HEK293 (cell line): ENCODE data around the gene NTRK3.

Source experiments
- CTCF ChIA-PET: fragments of 350-600 bp; formaldehyde crosslinking; extraction: SDS; loops from one replicate; lab custom pipeline; 2021; ENCODE audit warnings: antibody characterized with exemption; lab: Yijun Ruan, JAX
- POLR2A ChIA-PET: fragments of 300-600 bp; formaldehyde crosslinking; extraction: SDS; loops from one replicate; lab custom pipeline; 2020; ENCODE audit warnings: antibody characterized with exemption, inconsistent platforms; lab: Yijun Ruan, JAX
- H3K27ac ChIP-seq: fragments of 200-500 bp; sonication (Bioruptor generic); 2 replicates; pipeline ENCODE4 v1.5.1; 2014; ENCODE audit warnings: low read depth, low read length, control low read depth, inconsistent platforms; ENCODE audit errors: extremely low read depth
- H3K36me3 ChIP-seq, 2 experiments: fragments of 200-500 bp in 1 of 2; sonication (Bioruptor generic) in 1 of 2; 1 replicate in 1 of 2; 2 replicates in 1 of 2; pipeline ENCODE4 v1.5.1; 2014 to 2017; ENCODE audit warnings: inconsistent platforms in 2 of 2, low read length in 2 of 2; ENCODE audit not compliant: control insufficient read depth in 2 of 2, insufficient read depth in 1 of 2
- H3K4me1 ChIP-seq: fragments of 200-500 bp; sonication (Bioruptor generic); 2 replicates; pipeline ENCODE4 v1.5.1; 2014; ENCODE audit warnings: mild to moderate bottlenecking, low read length, inconsistent platforms; ENCODE audit not compliant: control insufficient read depth, insufficient read depth
- H3K4me3 ChIP-seq: 2 replicates; pipeline ENCODE4 v1.5.1; 2011; ENCODE audit warnings: low read depth, mild to moderate bottlenecking, control low read depth, low read length, moderate library complexity
- H3K9me3 ChIP-seq: fragments of 200-500 bp; sonication (Bioruptor generic); 2 replicates; pipeline ENCODE4 v1.5.1; 2014; ENCODE audit warnings: low read depth, low read length, inconsistent platforms; ENCODE audit not compliant: control insufficient read depth, insufficient read depth
- IKZF3 ChIP-seq: fragments of 450-650 bp; IDR thresholded peaks from 2 replicates; pipeline ENCODE4 v1.5.0; 2018; ENCODE audit warnings: missing biosample characterization, mild to moderate bottlenecking, missing genetic modification characterization, moderate library complexity
- PRDM1 ChIP-seq: fragments of 450-650 bp; formaldehyde crosslinking; IDR thresholded peaks from 2 replicates; pipeline ENCODE4; 2016; ENCODE audit warnings: missing biosample characterization, missing genetic modification characterization
- SP7 ChIP-seq: fragments of 450-650 bp; formaldehyde crosslinking; IDR thresholded peaks from 2 replicates; pipeline ENCODE4 v1.5.1; 2016; ENCODE audit warnings: missing biosample characterization, missing genetic modification characterization
- ZBTB20 ChIP-seq: fragments of 450-650 bp; formaldehyde crosslinking; IDR thresholded peaks from 2 replicates; pipeline ENCODE4 v1.5.1; 2016; ENCODE audit warnings: missing biosample characterization, missing genetic modification characterization
- ZFP41 ChIP-seq: fragments of 450-650 bp; formaldehyde crosslinking; IDR thresholded peaks from 2 replicates; pipeline ENCODE4 v1.5.1; 2016; ENCODE audit warnings: missing biosample characterization, missing genetic modification characterization, borderline replicate concordance
- ZNF132 ChIP-seq: fragments of 450-650 bp; formaldehyde crosslinking; IDR thresholded peaks from 2 replicates; pipeline ENCODE4 v1.5.1; 2017; ENCODE audit warnings: missing biosample characterization, missing genetic modification characterization, borderline replicate concordance
- ZNF133 ChIP-seq: fragments of 450-650 bp; formaldehyde crosslinking; IDR thresholded peaks from 2 replicates; pipeline ENCODE4 v1.5.1; 2016; ENCODE audit warnings: missing biosample characterization, missing genetic modification characterization
- ZNF157 ChIP-seq: fragments of 450-650 bp; formaldehyde crosslinking; IDR thresholded peaks from 2 replicates; pipeline ENCODE4 v1.5.1; 2016; ENCODE audit warnings: missing biosample characterization, missing genetic modification characterization
- ZNF202 ChIP-seq: fragments of 450-650 bp; formaldehyde crosslinking; IDR thresholded peaks from 2 replicates; pipeline ENCODE4 v1.5.1; 2016; ENCODE audit warnings: missing biosample characterization, missing genetic modification characterization, borderline replicate concordance
- ZNF341 ChIP-seq: fragments of 450-650 bp; formaldehyde crosslinking; IDR thresholded peaks from 2 replicates; pipeline ENCODE4; 2016; ENCODE audit warnings: low read depth, missing biosample characterization, missing genetic modification characterization
- ZNF37A ChIP-seq: fragments of 450-650 bp; IDR thresholded peaks from 2 replicates; pipeline ENCODE4 v1.5.1; 2018; ENCODE audit warnings: missing biosample characterization, missing genetic modification characterization
- ZNF394 ChIP-seq: fragments of 450-650 bp; formaldehyde crosslinking; IDR thresholded peaks from 2 replicates; pipeline ENCODE4 v1.5.1; 2016; ENCODE audit warnings: missing biosample characterization, missing genetic modification characterization, mild to moderate bottlenecking, moderate library complexity, borderline replicate concordance
- ZNF423 ChIP-seq: fragments of 450-650 bp; formaldehyde crosslinking; IDR thresholded peaks from 2 replicates; pipeline ENCODE4 v1.5.1; 2016; ENCODE audit warnings: missing biosample characterization, missing genetic modification characterization
- ZNF433 ChIP-seq: fragments of 450-650 bp; formaldehyde crosslinking; IDR thresholded peaks from 2 replicates; pipeline ENCODE4 v1.5.1; 2016; ENCODE audit warnings: missing biosample characterization, missing genetic modification characterization, low read depth
- ZNF48 ChIP-seq: fragments of 450-650 bp; formaldehyde crosslinking; IDR thresholded peaks from 2 replicates; pipeline ENCODE4 v1.5.1; 2016; ENCODE audit warnings: missing biosample characterization, missing genetic modification characterization
- ZNF530 ChIP-seq: fragments of 450-650 bp; formaldehyde crosslinking; IDR thresholded peaks from 2 replicates; pipeline ENCODE4 v1.5.1; 2016; ENCODE audit warnings: low read depth, missing biosample characterization, missing genetic modification characterization
- ZNF654 ChIP-seq: fragments of 450-650 bp; formaldehyde crosslinking; IDR thresholded peaks from 2 replicates; pipeline ENCODE4 v1.5.1; 2016; ENCODE audit warnings: low read depth, missing biosample characterization, missing genetic modification characterization
- ZNF777 ChIP-seq: fragments of 450-650 bp; formaldehyde crosslinking; IDR thresholded peaks from 2 replicates; pipeline ENCODE4 v1.5.1; 2017; ENCODE audit warnings: missing biosample characterization, missing genetic modification characterization, borderline replicate concordance
- ZNF792 ChIP-seq: fragments of 450-650 bp; formaldehyde crosslinking; IDR thresholded peaks from 2 replicates; pipeline ENCODE4 v1.5.1; 2016; ENCODE audit warnings: missing biosample characterization, missing genetic modification characterization
- TF ChIP-seq, protein P1 (sequence below): fragments of 450-650 bp; formaldehyde crosslinking; IDR thresholded peaks from 2 replicates; pipeline ENCODE4 v1.5.1; 2016; ENCODE audit warnings: missing biosample characterization, missing genetic modification characterization
- TF ChIP-seq, protein P2 (sequence below): fragments of 450-650 bp; formaldehyde crosslinking; IDR thresholded peaks from 2 replicates; pipeline ENCODE4 v1.5.1; 2016; ENCODE audit warnings: missing biosample characterization, missing genetic modification characterization
- TF ChIP-seq, protein P3 (sequence below): fragments of 450-650 bp; formaldehyde crosslinking; IDR thresholded peaks from 2 replicates; pipeline ENCODE4 v1.5.1; 2016; ENCODE audit warnings: missing biosample characterization, missing genetic modification characterization
- TF ChIP-seq, protein P4 (sequence below): fragments of 450-650 bp; formaldehyde crosslinking; IDR thresholded peaks from 2 replicates; pipeline ENCODE4 v1.5.1; 2016; ENCODE audit warnings: missing biosample characterization, missing genetic modification characterization

NTRK3 gene

DNA sequence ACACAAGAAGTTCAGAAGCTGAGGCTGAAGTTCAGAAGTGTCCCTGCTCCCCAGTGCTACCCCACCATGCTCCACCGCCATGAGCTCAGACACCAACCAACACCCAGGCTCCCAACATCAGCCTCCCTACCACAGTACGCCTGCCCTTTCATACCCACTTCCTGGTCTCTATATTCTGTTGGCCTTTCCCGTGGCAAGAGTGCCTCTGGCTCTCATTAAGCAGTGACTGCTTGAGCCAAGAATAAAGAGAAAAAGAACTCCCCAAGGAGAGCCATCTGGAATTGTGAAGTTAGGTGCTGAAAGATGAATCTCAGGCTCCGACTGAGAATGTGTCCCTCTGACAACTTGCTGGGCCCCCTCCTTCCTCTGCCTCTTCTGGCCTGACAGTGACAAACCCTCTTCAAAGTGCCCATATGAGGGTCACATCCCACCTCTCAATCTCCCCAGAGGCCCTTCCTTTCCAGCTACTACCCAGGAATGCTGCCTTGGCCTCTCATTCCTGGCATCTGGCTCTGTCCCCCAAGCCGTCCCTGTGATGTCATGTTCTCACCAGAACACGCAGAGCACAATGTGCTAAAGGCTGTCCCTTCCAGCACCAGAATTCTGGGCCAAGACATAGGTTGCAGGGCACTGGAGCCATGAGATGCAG is 306.8 kb downstream of the NTRK3 start:
- Histone ChIP-seq H3K36me3 (no peaks in the 10 kb centered on the region), H3K27ac (no peak overlapping the region), H3K9me3 (no peaks in the 10 kb centered on the region), H3K4me1 (no peaks in the 10 kb centered on the region), H3K4me3 (no peak overlapping the region)
- ChIA-PET CTCF (no interaction called here), POLR2A (no interaction called here)
- no peak for TF ChIP-seq ZNF530 (tag by site-specific recombination)
- TF ChIP-seq ZNF433 (tag by site-specific recombination) = no peak
- no peak for TF ChIP-seq ZNF202 (tag by site-specific recombination)
- no peak for TF ChIP-seq ZNF341
- TF ChIP-seq ZNF133 (tag by site-specific recombination) = no peak
- TF ChIP-seq, protein P1, sequence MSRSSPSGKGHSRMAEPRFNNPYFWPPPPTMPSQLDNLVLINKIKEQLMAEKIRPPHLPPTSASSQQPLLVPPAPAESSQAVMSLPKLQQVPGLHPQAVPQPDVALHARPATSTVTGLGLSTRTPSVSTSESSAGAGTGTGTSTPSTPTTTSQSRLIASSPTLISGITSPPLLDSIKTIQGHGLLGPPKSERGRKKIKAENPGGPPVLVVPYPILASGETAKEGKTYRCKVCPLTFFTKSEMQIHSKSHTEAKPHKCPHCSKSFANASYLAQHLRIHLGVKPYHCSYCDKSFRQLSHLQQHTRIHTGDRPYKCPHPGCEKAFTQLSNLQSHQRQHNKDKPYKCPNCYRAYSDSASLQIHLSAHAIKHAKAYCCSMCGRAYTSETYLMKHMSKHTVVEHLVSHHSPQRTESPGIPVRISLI (tag by site-specific recombination) = no peak
- TF ChIP-seq ZNF394 = no peak
- TF ChIP-seq ZNF48 (tag by site-specific recombination) = no peak
- TF ChIP-seq ZNF777 (tag by site-specific recombination) = no peak
- no peak for TF ChIP-seq ZNF132 (tag by site-specific recombination)
- TF ChIP-seq ZFP41 = no peak
- TF ChIP-seq, protein P2, sequence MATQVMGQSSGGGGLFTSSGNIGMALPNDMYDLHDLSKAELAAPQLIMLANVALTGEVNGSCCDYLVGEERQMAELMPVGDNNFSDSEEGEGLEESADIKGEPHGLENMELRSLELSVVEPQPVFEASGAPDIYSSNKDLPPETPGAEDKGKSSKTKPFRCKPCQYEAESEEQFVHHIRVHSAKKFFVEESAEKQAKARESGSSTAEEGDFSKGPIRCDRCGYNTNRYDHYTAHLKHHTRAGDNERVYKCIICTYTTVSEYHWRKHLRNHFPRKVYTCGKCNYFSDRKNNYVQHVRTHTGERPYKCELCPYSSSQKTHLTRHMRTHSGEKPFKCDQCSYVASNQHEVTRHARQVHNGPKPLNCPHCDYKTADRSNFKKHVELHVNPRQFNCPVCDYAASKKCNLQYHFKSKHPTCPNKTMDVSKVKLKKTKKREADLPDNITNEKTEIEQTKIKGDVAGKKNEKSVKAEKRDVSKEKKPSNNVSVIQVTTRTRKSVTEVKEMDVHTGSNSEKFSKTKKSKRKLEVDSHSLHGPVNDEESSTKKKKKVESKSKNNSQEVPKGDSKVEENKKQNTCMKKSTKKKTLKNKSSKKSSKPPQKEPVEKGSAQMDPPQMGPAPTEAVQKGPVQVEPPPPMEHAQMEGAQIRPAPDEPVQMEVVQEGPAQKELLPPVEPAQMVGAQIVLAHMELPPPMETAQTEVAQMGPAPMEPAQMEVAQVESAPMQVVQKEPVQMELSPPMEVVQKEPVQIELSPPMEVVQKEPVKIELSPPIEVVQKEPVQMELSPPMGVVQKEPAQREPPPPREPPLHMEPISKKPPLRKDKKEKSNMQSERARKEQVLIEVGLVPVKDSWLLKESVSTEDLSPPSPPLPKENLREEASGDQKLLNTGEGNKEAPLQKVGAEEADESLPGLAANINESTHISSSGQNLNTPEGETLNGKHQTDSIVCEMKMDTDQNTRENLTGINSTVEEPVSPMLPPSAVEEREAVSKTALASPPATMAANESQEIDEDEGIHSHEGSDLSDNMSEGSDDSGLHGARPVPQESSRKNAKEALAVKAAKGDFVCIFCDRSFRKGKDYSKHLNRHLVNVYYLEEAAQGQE (tag by site-specific recombination) = no peak

DNA sequence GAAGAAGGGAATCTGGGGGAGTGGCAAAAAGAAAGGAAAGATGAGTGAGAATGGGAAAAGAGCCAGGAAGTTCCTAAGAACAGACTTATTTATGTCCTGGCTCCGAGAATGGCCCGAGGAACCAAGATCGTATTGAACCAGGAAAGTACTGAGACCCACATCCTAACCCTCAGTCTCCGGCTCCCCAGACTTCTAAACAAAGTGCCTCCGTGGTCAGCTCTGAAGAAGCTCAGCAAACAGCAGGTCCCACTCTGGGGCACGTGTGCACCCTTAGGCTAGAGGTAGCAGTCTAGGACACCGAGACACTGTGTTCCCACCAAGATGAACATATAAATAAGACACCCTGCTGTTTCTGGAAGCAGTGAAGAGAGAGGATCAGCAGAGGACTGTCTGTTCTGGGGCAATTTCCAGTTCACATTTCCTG is 307.4 kb downstream of the NTRK3 start:
- H3K27ac ChIP-seq = no peak overlapping the region
- no peaks in the 10 kb centered on the region for H3K36me3 ChIP-seq
- no peak for TF ChIP-seq ZNF37A (tag by site-specific recombination)
- no peak for TF ChIP-seq ZNF157
- TF ChIP-seq ZNF792 = no peak
- TF ChIP-seq IKZF3 (tag by site-specific recombination) = no peak
- TF ChIP-seq, protein P3, sequence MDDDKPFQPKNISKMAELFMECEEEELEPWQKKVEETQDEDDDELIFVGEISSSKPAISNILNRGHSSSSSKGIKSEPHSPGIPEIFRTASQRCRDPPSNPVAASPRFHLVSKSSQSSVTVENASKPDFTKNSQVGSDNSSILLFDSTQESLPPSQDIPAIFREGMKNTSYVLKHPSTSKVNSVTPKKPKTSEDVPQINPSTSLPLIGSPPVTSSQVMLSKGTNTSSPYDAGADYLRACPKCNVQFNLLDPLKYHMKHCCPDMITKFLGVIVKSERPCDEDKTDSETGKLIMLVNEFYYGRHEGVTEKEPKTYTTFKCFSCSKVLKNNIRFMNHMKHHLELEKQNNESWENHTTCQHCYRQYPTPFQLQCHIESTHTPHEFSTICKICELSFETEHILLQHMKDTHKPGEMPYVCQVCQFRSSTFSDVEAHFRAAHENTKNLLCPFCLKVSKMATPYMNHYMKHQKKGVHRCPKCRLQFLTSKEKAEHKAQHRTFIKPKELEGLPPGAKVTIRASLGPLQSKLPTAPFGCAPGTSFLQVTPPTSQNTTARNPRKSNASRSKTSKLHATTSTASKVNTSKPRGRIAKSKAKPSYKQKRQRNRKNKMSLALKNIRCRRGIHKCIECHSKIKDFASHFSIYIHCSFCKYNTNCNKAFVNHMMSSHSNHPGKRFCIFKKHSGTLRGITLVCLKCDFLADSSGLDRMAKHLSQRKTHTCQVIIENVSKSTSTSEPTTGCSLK (tag by site-specific recombination) = no peak
- TF ChIP-seq ZNF423 (tag by site-specific recombination) = no peak
- TF ChIP-seq PRDM1 = no peak
- TF ChIP-seq ZNF654 (tag by site-specific recombination) = no peak
- TF ChIP-seq, protein P4, sequence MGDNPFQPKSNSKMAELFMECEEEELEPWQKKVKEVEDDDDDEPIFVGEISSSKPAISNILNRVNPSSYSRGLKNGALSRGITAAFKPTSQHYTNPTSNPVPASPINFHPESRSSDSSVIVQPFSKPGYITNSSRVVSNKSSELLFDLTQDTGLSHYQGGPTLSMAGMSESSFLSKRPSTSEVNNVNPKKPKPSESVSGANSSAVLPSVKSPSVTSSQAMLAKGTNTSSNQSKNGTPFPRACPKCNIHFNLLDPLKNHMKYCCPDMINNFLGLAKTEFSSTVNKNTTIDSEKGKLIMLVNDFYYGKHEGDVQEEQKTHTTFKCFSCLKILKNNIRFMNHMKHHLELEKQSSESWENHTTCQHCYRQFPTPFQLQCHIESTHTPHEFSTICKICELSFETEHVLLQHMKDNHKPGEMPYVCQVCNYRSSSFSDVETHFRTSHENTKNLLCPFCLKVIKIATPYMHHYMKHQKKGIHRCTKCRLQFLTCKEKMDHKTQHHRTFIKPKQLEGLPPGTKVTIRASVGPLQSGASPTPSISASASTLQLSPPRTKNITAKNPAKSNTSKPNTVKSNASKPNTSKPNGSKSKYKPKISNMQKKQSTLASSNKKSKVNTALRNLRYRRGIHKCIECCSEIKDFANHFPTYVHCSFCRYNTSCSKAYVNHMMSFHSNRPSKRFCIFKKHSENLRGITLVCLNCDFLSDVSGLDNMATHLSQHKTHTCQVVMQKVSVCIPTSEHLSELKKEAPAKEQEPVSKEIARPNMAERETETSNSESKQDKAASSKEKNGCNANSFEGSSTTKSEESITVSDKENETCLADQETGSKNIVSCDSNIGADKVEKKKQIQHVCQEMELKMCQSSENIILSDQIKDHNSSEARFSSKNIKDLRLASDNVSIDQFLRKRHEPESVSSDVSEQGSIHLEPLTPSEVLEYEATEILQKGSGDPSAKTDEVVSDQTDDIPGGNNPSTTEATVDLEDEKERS = no peak
- no peak for TF ChIP-seq SP7
- no peak for TF ChIP-seq ZBTB20 (tag by site-specific recombination)
- H3K4me3 ChIP-seq = no peak overlapping the region
- ChIA-PET POLR2A (no interaction called here), CTCF (no interaction called here)
- no peaks in the 10 kb centered on the region for H3K4me1 ChIP-seq
- no peaks in the 10 kb centered on the region for H3K9me3 ChIP-seq
